BJ (cell line): ENCODE results near the gene NDUFV1. TPM values are rescaled to one million over a fixed set of nuclear protein-coding genes. Genes with fewer than 3 reads are reported as not detected.

Experiments
- CTCF ChIA-PET: fragments of 350-600 bp; formaldehyde crosslinking; extraction: SDS; loops from one replicate; lab custom pipeline; 2021; ENCODE audit warnings: antibody characterized with exemption, inconsistent platforms; lab: Yijun Ruan, JAX
- POLR2A ChIA-PET: fragments of 300-600 bp; sonication (Branson Sonifier 250); formaldehyde crosslinking; extraction: SDS; loops from one replicate; lab custom pipeline; 2021; ENCODE audit warnings: antibody characterized with exemption; lab: Charles Lee
- DNase-seq: peaks from one replicate; pipeline ENCODE4 v3.0.0-alpha.2; 2011; ENCODE audit warnings: low read depth
- H3K27me3 ChIP-seq: 2 replicates; pipeline ENCODE4 v1.6.0; 2011; ENCODE audit warnings: low read length; ENCODE audit not compliant: control insufficient read depth, insufficient read depth
- H3K36me3 ChIP-seq: 2 replicates; pipeline ENCODE4 v1.5.1; 2011; ENCODE audit warnings: low read length; ENCODE audit not compliant: control insufficient read depth, insufficient read depth
- H3K4me3 ChIP-seq: 2 replicates; pipeline ENCODE4 v1.5.1; 2011; ENCODE audit warnings: low read depth, mild to moderate bottlenecking, control low read depth, low read length
- polyA plus RNA-seq: library from polyadenylated mRNA; depleted of rRNA; stranded (reverse); fragments of >200 nt; gene quantifications from 2 replicates; pipeline ENCODE4 v1.2.3, GENCODE V29; 2011
- TF ChIP-seq, protein P1 (sequence below): IDR thresholded peaks from 2 replicates; pipeline ENCODE4 v1.5.1; 2011; ENCODE audit warnings: low read depth, mild to moderate bottlenecking, control low read depth, inconsistent platforms, low read length, moderate library complexity; ENCODE audit not compliant: insufficient read depth

The NDUFV1 gene
- polyA plus RNA-seq, 1 experiment, result 149 TPM

DNA sequence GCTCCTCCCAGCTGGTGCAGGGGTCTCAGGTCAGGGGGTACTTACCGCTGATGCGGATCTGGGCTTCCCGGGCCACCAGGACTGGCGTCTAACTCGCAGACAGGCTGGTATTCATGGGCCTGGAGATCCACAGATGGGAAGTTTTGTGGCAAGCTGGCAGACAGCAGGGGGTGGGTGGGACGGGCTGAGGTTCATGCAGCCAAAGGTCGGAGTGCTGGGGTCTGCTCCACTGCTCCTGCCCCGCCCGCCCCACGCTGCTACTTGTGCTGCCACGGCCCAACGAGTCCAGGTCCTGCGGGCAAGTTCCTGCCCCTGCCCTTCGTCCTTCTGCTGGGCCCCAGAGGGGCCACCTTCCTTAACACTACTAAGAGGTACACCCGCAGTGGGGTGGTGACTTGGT, 40.7 kb downstream of the NDUFV1 start:
- ChIA-PET POLR2A (no interaction called here), CTCF (interaction anchor here (1.2 to 9.0 kb wide), 3 partner anchors 8 to 17 kb away, joined by 3 to 48 read pairs (median 20); partner anchors contain the start of gene NUDT8)
- Histone ChIP-seq H3K27me3 (no peaks in the 10 kb centered on the region; the same call in 1 of the 2 replicates), H3K4me3 (no peak overlapping the region), H3K36me3 (no peaks in the 10 kb centered on the region)
- TF ChIP-seq, protein P1, sequence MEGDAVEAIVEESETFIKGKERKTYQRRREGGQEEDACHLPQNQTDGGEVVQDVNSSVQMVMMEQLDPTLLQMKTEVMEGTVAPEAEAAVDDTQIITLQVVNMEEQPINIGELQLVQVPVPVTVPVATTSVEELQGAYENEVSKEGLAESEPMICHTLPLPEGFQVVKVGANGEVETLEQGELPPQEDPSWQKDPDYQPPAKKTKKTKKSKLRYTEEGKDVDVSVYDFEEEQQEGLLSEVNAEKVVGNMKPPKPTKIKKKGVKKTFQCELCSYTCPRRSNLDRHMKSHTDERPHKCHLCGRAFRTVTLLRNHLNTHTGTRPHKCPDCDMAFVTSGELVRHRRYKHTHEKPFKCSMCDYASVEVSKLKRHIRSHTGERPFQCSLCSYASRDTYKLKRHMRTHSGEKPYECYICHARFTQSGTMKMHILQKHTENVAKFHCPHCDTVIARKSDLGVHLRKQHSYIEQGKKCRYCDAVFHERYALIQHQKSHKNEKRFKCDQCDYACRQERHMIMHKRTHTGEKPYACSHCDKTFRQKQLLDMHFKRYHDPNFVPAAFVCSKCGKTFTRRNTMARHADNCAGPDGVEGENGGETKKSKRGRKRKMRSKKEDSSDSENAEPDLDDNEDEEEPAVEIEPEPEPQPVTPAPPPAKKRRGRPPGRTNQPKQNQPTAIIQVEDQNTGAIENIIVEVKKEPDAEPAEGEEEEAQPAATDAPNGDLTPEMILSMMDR, result no peak
- DNase-seq, result no peak

DNA sequence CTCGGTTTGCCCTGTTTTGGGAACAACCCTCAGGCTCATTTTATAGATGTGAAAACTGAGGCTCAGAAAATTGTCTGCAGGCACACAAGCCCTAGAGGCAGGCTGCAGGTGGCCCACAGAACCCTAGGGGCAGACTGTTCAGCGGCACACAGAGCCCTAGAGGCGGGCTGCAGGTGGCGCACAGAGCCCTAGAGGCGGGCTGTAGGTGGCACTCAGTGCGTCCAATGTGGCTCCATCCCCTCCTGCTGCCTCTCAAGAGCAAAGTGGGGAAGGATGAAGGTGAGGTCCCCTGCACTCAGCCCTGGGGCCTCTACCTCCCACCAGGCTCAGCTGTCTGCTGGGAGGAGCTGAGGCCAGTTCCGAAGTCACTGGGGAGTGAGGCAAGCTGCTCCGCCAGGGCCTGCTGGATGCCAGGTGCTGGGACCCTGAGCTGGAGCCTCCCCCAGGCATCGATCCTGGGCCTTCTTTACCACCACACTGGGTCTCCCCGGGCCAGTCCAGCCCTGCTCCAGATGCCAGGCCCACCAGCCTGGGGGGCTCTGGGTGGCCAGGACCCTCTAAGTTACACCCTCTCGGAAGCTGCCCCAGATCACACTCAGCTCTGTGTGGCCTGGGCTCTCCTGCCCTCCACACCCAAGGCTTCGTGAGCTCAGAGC, 41.5 kb downstream of the NDUFV1 start:
- no peaks in the 10 kb centered on the region; the same call in 1 of the 2 replicates for H3K27me3 ChIP-seq
- ChIA-PET CTCF (interaction anchor here (1.9 to 9.0 kb wide), 3 partner anchors 9 to 18 kb away, joined by 6 to 48 read pairs (median 20); partner anchors contain the start of genes NUDT8 and TBX10), POLR2A (no interaction called here)
- H3K36me3 ChIP-seq, result no peaks in the 10 kb centered on the region
- H3K4me3 ChIP-seq, result no peak overlapping the region
- TF ChIP-seq, protein P1, result no peak
- DNase-seq, result no peak

DNA sequence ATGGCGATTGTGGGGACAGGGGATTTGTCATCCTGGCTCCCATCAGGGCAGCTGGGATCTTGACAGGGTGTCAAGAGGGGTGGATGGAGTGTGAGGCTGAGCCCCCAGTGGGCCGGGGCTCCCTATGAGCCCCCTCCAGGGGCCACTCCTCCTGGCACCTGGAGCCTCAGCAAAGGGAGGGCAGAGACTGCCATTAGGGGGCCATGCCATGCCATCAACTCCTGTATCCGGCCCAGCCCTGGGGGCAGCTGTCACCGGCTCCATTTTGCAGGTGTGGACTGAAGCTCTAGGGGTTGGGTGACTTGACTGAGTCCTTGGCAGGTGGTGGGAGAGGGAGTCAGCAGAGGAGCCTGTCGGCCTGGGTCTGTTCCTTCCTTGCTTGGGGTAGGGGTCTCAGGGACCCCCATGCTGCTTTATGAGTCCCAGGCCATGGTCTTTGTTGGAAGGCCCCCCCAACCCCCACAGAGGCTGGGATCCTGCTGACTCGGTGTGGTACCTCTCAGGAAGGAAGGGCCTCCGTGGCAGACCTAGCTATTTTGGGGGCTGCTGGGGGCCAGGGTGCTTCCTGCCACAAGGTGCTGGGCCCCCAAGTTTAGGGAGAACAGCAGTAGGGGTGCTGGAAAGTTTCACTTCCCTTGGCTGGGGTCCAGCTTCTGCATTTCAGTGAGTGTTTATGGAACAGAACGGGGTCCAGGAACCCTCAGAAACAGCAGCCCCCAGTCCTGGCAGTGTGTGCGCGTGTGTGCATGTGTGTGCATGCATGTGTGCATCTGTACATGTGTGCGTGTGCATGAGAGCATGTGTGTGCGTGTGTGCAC, 42.3 kb downstream of the NDUFV1 start:
- POLR2A ChIA-PET, result no interaction called here

DNA sequence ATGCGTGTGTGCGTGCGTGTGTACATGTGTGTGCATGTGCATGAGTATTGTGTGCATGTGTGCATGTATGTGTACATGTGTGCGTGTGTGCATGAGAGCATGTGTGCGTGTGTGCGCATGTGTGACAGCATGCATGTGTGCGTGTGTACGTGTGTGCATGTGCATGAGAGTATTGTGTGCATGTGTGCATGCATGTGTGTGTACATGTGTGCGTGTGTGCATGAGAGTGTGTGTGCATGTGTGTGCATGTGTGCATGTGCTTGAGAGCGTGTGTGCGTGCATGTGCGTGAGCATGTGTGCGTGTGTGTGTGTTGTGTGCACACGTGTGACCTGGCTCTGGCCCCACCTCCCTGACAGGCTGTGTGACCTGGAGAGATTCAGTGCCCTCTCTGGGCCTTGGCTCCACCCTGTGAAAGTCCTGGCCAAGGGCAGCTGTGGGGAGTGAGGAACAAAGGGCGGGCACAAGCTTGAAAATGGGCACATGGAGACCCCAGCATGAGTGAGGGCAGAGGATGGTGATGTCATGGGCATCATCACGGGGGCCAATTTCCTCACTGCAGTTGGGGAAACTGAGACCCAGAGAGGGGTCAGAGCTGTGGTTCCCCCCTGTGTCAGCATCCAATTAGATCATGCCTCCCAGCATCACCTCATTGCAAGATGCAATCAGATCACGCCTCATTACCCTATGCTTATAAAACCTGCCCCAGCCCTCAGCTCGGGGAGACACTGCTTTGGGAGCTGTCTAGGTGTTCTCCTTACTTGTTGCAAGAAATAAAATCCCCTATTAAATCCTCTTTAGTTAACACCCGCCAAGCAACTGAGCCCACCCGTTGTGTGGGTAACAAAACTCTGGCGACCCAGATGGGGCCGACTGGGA, 43.1 kb downstream of the NDUFV1 start:
- Histone ChIP-seq H3K36me3 (no peaks in the 10 kb centered on the region), H3K4me3 (no peak overlapping the region), H3K27me3 (no peaks in the 10 kb centered on the region; the same call in 1 of the 2 replicates)
- DNase-seq, result no peak
- ChIA-PET CTCF (interaction anchor here (0.7 to 9.0 kb wide), 4 partner anchors 8 to 78 kb away, joined by 3 to 48 read pairs (median 4); partner anchors contain the start of genes NUDT8 and TBX10), POLR2A (no interaction called here)
- TF ChIP-seq, protein P1, result no peak

More for the DNA sequence above, 42.3 kb downstream of the NDUFV1 start:
- H3K36me3 ChIP-seq, result no peaks in the 10 kb centered on the region
- H3K4me3 ChIP-seq, result no peak overlapping the region
- CTCF ChIA-PET, result interaction anchor here (0.7 to 9.0 kb wide), 3 partner anchors 10 to 19 kb away, joined by 3 to 48 read pairs (median 6); partner anchors contain the start of genes NUDT8 and TBX10
- no peak for DNase-seq
- no peaks in the 10 kb centered on the region; the same call in 1 of the 2 replicates for H3K27me3 ChIP-seq
- TF ChIP-seq, protein P1, result no peak
